Fibroblast of villous mesenchyme (primary cell): ENCODE measurements around the gene ENDOU. TPM values are rescaled to one million over a fixed set of nuclear protein-coding genes. Genes with fewer than 3 reads are reported as not detected.

Experiments
- DNase-seq: peaks from one replicate; pipeline ENCODE4 v3.0.0-alpha.2; 2010; ENCODE audit warnings: low read depth
- H3K4me3 ChIP-seq: 2 replicates; pipeline ENCODE4 v1.5.1; 2011; ENCODE audit warnings: low read depth, mild to moderate bottlenecking, low read length
- total RNA-seq: library from RNA; depleted of rRNA; stranded (reverse); fragments of >200 nt; gene quantifications from 2 replicates; pipeline ENCODE4 v1.2.3, GENCODE V29; 2012
- TF ChIP-seq, protein P1 (sequence below): IDR thresholded peaks from 2 replicates; pipeline ENCODE4 v1.5.1; 2012; ENCODE audit warnings: low read depth, mild to moderate bottlenecking, low read length; ENCODE audit not compliant: insufficient read depth

ENDOU gene
- total RNA-seq, 1 donor: not detected

DNA sequence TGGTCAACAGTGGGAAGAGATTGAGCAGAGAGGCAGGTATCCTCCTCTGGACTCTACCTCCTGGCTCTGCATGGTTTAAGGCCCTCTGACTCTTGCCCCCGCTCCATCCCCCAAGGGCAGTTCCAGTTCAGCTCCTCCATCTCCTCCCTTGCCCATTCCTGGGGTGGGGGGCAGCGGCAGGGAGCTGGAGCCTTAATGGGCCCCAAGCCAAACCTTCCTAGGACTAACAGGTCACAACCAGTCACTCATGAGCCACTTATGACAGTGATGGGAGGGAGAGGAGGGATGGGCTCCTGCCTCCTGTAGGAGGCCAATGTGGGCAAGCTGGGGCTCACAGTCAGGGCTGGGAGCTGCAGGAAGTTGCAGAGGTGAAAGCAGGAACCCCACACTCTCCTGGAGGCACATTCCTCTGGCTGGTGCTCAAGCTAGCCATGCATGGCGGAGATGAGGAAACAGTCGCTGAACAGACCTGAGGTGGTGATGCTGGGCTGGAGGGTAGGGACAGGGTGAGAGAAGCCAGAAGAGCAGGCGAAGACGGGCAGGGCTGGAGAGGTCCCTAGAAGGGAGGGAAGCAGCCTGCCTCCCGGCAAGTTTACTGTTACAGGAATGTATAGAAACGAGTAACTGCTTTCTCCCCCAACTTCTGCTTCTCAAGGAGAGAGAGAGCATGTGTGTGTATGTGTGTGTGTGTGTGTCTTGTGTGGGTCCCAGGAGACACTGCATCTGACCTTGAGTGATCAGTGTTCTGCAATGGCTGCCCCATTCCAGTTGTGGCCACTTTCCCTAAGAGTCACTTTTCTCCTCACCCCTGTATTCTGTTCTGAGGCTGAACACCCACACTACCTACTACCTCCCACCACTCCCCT lies 38.4 kb upstream of the ENDOU start:
- H3K4me3 ChIP-seq: no peak overlapping the region
- DNase-seq: no peak
- TF ChIP-seq, protein P1, sequence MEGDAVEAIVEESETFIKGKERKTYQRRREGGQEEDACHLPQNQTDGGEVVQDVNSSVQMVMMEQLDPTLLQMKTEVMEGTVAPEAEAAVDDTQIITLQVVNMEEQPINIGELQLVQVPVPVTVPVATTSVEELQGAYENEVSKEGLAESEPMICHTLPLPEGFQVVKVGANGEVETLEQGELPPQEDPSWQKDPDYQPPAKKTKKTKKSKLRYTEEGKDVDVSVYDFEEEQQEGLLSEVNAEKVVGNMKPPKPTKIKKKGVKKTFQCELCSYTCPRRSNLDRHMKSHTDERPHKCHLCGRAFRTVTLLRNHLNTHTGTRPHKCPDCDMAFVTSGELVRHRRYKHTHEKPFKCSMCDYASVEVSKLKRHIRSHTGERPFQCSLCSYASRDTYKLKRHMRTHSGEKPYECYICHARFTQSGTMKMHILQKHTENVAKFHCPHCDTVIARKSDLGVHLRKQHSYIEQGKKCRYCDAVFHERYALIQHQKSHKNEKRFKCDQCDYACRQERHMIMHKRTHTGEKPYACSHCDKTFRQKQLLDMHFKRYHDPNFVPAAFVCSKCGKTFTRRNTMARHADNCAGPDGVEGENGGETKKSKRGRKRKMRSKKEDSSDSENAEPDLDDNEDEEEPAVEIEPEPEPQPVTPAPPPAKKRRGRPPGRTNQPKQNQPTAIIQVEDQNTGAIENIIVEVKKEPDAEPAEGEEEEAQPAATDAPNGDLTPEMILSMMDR: no peak

DNA sequence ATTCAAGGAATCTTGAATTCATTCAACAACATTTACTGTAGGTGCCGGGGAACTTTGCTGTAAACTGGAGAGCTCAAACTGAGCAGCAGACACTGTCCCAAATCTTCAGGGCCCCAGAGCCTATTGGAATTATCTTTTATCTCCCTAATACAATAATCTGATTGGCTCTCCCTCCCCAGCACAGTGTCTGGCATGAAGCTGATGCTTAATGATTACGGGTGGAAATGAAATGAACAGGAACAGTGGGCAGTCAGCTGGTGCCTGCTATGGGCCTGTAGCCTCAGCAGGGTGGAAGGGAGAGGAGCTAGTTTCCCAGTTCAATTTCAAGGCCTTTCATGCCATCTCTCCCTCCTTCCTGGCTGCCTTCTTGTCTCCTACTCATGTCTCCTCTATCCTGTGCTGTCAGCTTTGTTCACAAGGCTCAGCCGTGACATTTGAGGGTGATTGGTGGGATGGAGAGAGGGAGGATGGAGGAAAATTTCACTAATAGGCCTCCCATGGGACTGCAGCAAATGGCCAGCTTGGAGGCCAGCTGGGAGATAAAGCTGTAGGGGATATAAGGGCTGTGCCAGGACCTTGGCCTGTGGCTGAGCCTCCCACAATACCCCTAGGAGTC lies 37.7 kb upstream of the ENDOU start:
- H3K4me3 ChIP-seq: no peak overlapping the region
- no peak for DNase-seq
- TF ChIP-seq, protein P1: no peak

DNA sequence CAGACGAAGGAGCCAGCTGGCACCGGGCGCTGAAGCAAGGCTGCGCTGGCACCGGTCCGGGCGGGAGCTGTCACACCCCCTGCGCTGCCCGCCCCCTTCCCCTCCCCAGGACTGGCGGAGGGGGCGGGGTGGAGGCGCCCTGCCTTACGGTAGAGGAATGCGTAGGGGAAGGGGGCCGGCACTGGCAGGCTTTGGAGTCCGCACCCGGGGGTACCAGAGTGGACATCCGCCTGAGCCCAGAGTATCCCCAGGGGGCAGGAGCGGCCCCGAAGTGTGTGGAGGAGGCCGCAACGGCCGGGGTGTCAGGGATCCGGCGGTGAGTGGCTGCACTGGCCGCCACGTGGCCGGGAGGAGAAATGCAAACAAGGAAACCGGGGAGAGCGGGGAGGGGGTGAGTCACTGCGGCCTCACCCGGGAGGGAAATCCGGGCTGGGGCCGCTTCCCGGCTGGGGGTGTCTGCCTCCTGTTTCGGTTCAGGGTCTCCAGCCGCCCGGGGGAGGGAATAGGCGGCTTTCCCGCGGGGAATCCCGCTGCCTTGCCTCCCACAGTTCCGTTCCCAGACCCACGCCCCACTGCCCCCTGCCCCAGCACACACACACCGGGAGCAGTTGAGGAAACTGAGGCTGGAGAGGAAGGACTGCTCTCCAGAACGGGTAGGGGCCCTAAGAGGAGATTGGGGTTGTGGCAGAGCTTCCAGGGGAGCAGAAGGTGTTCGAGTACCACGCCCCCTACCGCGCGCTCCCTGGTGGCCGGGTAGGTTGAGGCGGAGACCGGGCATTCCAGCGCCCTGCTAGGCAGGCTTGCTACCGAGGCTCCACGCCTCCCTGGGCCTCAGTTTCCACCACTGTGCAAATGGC lies 33.8 kb upstream of the ENDOU start, which contains the start of gene RAPGEF3:
RAPGEF3 (minus strand) TSS at position 47 of the 857 bp plus-strand sequence. CDS start 324 bp downstream, outside the sequence.
- H3K4me3 ChIP-seq: peak within 1 kb of the TSS; percentile 66
- DNase-seq: peak; percentile 78

DNA sequence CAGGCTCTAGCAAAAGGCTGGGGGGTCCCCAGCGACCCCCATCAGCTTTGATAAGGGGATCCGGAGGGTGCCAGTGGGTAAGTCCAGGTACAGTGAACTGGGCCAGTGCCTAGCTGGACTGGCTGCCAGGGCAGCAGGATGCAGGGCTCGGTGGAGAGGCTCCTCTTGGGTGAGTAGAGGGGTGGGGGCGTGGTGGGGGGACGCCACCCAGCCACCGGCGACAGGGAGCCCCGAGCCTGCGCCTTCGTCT lies 33.2 kb upstream of the ENDOU start:
- no peak for DNase-seq
- TF ChIP-seq, protein P1: no peak
- peak overlapping the region; percentile 66 for H3K4me3 ChIP-seq

More for the DNA sequence above, 33.8 kb upstream of the ENDOU start, which contains the start of gene RAPGEF3:
- TF ChIP-seq, protein P1: peak; percentile 54

DNA sequence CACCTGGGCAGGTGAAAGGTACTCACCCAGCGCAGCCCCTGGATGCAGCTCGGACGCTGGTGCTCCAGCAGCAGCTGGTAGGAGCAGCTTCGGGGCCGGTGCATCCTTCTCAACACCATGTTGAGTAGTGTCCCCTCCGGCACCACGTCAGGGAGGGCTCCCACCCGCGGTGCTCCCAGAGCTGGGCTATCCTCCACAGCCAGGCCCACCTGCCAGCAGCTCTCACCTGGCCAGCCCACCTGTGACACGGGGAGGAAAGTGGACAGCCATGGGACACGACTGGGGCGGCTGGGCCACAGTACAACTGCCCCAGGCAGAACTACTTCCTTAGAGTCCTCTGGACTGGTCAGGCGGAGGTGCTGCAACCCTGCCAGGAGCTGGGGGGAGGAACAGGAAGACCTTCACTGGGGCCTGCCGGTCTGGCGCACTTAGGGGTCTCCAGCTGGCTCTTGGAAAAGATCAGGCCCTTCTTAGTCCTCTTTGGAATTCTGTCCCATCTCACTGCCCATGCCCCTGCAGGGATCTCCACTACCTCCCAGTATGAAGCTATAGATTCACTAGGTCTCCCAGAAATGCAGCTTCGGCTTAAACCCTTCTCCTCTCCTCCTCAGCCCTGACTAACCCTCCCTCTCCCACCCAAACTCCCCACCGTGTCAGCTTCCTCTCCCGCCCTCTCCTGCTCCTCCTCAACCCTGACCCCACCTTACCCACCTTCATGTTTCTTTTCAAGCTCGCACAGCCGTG lies 32.7 kb upstream of the ENDOU start:
- DNase-seq: no peak
- TF ChIP-seq, protein P1: no peak
- peak overlapping the region; percentile 66 for H3K4me3 ChIP-seq

DNA sequence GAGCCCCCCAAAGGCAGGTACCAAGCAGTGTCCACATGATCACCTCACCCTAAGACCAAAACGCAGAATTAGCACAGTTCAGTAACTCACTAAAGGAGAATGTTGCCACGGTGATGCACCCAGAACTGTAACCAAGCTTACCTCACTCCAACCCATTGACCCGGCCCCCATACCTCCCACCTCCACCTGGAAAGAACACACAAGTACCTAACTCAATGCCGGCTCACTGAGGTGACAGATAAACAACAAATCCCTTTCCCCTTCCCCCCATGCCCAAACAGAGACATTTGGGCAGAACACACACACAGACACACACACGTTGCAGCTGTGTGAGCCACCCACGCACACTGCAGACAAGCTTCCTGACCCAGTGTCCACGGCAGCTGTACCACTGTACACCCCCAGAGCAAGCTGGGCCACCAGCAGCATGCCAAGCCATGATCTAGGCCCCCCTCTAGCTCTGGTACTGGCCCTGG lies 32.1 kb upstream of the ENDOU start:
- no peak overlapping the region for H3K4me3 ChIP-seq
- TF ChIP-seq, protein P1: no peak
- no peak for DNase-seq
